ENCODE data around the gene C6orf136. TPM values are rescaled to one million over a fixed set of nuclear protein-coding genes. Genes with fewer than 3 reads are reported as not detected.

Gene C6orf136
- total and polyA plus RNA-seq, 4 donors = 2.0 to 12.0 (median 9.8) TPM

DNA sequence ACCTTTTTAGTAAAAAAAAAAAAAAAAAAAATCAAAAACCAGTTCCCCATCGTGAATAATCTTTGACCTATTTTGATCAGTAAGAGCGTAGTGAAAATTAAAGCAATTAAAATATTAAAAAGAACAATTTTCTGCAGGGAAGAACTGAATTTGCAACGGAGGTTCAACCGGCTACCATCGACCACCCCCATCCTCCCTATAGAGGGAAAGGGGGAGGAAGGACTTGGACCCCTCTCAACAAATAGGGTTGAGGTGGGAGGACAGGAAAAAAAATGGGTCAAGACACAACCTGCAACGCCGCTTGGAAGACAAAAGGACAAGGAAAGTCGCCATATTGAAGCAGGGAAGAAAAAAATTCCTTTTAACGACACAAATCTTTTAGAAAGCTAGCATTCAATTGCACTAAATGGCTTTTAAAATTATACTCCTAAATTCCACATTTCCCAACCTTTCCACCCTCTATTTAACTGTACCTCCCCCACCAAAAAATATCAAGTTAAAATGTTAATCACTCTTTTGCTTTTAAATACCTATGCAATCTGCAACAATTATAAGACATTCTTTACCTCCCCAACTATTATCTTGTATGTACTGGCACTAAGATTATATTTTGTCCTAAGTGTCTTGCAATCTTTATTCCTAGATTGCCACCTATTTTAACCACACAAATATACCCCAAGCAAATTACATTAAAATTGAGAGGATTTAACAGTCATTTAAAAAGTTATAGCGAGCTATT lies 31.5 kb upstream of the C6orf136 start:
- H3K4me1 ChIP-seq (ENCODE audit: control insufficient read depth in 4 of 4, insufficient read depth in 4 of 4, low read length in 3 of 4) = peaks cover 2 to 23% (median 14%) of the 10 kb centered on the region in 4 donors
- H3K9me3 ChIP-seq (ENCODE audit: control insufficient read depth in 4 of 4, low read length in 3 of 4) = no peaks in the 10 kb centered on the region
- TF ChIP-seq FOXA1 (IDR thresholded peaks at IDR 0.05) = no peak
- no peak for TF ChIP-seq RAD21 (IDR thresholded peaks at IDR 0.05)
- no peak for TF ChIP-seq FOXA2 (IDR thresholded peaks at IDR 0.05)
- no peak for TF ChIP-seq HNF4G (IDR thresholded peaks at IDR 0.05)
- TF ChIP-seq GABPA (IDR thresholded peaks at IDR 0.05 in 1 of 2, conservative IDR thresholded peaks at IDR 0.05 in 1 of 2) = peak in 1 of 2 donors; percentile 17
- TF ChIP-seq, protein P1, sequence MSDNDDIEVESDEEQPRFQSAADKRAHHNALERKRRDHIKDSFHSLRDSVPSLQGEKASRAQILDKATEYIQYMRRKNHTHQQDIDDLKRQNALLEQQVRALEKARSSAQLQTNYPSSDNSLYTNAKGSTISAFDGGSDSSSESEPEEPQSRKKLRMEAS (IDR thresholded peaks at IDR 0.05) = no peak
- peak in 1 of 2 donors; percentile 59 for TF ChIP-seq JUND (IDR thresholded peaks at IDR 0.05)
- TF ChIP-seq, protein P2, sequence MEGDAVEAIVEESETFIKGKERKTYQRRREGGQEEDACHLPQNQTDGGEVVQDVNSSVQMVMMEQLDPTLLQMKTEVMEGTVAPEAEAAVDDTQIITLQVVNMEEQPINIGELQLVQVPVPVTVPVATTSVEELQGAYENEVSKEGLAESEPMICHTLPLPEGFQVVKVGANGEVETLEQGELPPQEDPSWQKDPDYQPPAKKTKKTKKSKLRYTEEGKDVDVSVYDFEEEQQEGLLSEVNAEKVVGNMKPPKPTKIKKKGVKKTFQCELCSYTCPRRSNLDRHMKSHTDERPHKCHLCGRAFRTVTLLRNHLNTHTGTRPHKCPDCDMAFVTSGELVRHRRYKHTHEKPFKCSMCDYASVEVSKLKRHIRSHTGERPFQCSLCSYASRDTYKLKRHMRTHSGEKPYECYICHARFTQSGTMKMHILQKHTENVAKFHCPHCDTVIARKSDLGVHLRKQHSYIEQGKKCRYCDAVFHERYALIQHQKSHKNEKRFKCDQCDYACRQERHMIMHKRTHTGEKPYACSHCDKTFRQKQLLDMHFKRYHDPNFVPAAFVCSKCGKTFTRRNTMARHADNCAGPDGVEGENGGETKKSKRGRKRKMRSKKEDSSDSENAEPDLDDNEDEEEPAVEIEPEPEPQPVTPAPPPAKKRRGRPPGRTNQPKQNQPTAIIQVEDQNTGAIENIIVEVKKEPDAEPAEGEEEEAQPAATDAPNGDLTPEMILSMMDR (IDR thresholded peaks at IDR 0.05; ENCODE audit: low read depth, low read length, missing input control) = no peak
- TF ChIP-seq NR2F2 (IDR thresholded peaks at IDR 0.05) = no peak
- TF ChIP-seq, protein P3, sequence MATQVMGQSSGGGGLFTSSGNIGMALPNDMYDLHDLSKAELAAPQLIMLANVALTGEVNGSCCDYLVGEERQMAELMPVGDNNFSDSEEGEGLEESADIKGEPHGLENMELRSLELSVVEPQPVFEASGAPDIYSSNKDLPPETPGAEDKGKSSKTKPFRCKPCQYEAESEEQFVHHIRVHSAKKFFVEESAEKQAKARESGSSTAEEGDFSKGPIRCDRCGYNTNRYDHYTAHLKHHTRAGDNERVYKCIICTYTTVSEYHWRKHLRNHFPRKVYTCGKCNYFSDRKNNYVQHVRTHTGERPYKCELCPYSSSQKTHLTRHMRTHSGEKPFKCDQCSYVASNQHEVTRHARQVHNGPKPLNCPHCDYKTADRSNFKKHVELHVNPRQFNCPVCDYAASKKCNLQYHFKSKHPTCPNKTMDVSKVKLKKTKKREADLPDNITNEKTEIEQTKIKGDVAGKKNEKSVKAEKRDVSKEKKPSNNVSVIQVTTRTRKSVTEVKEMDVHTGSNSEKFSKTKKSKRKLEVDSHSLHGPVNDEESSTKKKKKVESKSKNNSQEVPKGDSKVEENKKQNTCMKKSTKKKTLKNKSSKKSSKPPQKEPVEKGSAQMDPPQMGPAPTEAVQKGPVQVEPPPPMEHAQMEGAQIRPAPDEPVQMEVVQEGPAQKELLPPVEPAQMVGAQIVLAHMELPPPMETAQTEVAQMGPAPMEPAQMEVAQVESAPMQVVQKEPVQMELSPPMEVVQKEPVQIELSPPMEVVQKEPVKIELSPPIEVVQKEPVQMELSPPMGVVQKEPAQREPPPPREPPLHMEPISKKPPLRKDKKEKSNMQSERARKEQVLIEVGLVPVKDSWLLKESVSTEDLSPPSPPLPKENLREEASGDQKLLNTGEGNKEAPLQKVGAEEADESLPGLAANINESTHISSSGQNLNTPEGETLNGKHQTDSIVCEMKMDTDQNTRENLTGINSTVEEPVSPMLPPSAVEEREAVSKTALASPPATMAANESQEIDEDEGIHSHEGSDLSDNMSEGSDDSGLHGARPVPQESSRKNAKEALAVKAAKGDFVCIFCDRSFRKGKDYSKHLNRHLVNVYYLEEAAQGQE (IDR thresholded peaks at IDR 0.05) = no peak
- no peak for TF ChIP-seq HNF4A (conservative IDR thresholded peaks at IDR 0.05)
- peak; percentile 96 for TF ChIP-seq YY1 (IDR thresholded peaks at IDR 0.05)
- TF ChIP-seq, protein P4, sequence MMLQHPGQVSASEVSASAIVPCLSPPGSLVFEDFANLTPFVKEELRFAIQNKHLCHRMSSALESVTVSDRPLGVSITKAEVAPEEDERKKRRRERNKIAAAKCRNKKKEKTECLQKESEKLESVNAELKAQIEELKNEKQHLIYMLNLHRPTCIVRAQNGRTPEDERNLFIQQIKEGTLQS (IDR thresholded peaks at IDR 0.05) = no peak
- TF ChIP-seq EGR1 (IDR thresholded peaks at IDR 0.05; ENCODE audit: low read depth in 2 of 2) = no peak
- no peak for TF ChIP-seq SP1 (IDR thresholded peaks at IDR 0.05)
- TF ChIP-seq, protein P5, sequence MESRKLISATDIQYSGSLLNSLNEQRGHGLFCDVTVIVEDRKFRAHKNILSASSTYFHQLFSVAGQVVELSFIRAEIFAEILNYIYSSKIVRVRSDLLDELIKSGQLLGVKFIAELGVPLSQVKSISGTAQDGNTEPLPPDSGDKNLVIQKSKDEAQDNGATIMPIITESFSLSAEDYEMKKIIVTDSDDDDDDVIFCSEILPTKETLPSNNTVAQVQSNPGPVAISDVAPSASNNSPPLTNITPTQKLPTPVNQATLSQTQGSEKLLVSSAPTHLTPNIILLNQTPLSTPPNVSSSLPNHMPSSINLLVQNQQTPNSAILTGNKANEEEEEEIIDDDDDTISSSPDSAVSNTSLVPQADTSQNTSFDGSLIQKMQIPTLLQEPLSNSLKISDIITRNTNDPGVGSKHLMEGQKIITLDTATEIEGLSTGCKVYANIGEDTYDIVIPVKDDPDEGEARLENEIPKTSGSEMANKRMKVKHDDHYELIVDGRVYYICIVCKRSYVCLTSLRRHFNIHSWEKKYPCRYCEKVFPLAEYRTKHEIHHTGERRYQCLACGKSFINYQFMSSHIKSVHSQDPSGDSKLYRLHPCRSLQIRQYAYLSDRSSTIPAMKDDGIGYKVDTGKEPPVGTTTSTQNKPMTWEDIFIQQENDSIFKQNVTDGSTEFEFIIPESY (IDR thresholded peaks at IDR 0.05) = no peak
- no peak for TF ChIP-seq RXRA (IDR thresholded peaks at IDR 0.05)
- TF ChIP-seq TAF1 (conservative IDR thresholded peaks at IDR 0.05) = peak; percentile 62
- H3K27ac ChIP-seq (ENCODE audit: low read depth in 1 of 2, low read length in 2 of 2) = peak overlapping the region; percentile 83 to 92
- peaks cover 3 to 13% (median 8%) of the 10 kb centered on the region in 4 donors for H3K36me3 ChIP-seq (ENCODE audit: control insufficient read depth in 4 of 4, insufficient read depth in 3 of 4, low read depth in 1 of 4, low read length in 3 of 4)
- H3K27me3 ChIP-seq (ENCODE audit: control insufficient read depth in 4 of 4, insufficient read depth in 4 of 4, low read length in 3 of 4) = no peaks in the 10 kb centered on the region
- peak overlapping the region; percentile 90 to 97 (median 96) for H3K4me3 ChIP-seq (ENCODE audit: low read depth in 1 of 3, low read length in 3 of 3)
- WGBS = 1% methylated on average over 10 of the region's 10 CpGs
- peak; percentile 63 for DNase-seq (ENCODE audit: low spot score)
- peak overlapping the region; percentile 99 to 100 for H3K9ac ChIP-seq (ENCODE audit: low read depth in 1 of 2, low read length in 2 of 2)
